Stimulated activated CD4-positive, alpha-beta T cell treated with anti-CD3 and anti-CD28 coated beads, Interleukin-12 subunit alpha, Interleukin-12 subunit beta, amount 100 ng/mL, for 24 hours (primary cell): ENCODE data around the gene PRKCA.
A peak's percentile ranks its signal among the peaks of the same experiment; 100 is the strongest.

ENCODE experiments used
- DNase-seq, 2 experiments: peaks; one replicate each; pipeline ENCODE4 v3.0.0-alpha.2; 2020; ENCODE audit warnings: low read depth in 2 of 2

Gene PRKCA

DNA sequence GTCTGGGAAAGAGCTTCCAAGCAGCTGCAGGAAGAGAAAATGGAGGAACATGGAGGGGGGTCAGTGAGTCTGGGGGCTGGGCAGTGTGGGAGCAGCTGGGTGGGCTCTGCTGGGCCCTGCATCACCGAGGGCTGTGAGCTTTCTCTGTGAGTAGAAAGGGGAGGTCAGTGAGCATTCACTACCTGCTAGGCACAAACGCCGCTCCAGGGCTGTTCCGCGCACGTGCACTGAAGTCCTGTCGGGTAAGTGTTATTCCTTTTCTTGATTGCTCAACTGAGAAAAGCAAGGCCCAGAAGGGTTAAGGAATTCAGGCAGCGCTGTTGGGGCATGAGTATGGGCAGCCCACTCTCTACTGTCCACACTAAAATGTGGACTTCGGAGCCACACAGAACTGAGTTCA lies 537.2 kb downstream of the PRKCA start:
- DNase-seq, result no peak

DNA sequence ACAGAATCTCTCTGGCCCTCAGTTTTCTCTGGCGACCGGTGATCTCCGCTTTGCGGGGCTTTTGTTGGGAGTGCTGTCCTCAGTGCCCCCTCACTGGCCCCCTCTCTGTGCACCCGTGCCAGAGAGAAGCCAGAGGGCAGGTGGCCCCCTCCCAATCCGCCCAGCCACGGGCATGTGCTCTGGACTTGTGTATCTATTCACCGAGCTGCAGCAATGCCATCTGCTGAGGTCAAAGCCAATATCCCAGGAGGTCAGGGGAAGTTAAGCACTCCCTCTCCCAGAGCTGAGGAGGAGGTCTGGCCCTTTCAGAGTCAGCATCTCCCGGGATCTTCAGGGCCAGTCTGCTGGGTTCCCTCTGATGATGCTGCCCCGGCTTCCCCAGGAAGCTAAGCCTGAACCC lies 537.6 kb downstream of the PRKCA start:
- DNase-seq, result no peak

DNA sequence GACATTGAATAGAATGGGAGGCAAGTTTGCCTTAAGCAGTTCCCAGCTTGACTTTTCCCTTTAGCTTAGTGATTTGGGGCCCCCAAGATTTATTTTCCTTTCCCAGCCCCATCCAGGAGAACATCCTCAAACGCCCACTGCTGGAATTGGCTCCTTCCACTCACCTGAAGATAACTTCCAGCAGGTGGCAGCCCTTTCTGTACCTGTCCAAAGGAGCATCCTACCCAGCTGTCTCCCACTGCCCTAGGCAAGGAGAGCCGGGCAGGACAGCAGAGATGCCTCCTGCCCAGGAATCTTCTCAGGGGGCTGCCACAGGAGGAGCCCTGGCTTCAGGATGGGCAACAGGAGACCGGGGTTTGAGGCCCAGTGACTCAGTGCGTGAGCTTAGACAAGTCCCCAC lies 538.9 kb downstream of the PRKCA start:
- DNase-seq, result no peak

DNA sequence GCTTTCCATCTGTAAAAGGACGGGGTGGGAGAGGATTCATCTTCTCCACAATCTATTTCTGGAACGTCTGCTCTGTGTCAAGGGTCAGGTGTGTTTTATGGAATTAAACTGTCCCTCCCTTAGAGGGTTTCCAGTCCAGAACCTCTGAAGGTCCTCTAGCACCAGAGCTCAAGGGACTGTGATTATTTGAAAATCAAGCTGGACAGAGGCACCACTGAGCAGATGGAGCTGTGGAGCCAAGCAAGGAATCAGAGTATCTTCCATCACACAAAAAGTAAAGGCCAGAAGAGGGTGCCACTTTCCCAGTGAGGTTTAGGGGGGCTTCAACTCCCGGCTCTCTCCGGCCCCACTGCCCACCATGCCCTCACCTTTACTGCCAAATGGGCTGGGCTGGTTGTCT lies 539.3 kb downstream of the PRKCA start:
- no peak for DNase-seq

DNA sequence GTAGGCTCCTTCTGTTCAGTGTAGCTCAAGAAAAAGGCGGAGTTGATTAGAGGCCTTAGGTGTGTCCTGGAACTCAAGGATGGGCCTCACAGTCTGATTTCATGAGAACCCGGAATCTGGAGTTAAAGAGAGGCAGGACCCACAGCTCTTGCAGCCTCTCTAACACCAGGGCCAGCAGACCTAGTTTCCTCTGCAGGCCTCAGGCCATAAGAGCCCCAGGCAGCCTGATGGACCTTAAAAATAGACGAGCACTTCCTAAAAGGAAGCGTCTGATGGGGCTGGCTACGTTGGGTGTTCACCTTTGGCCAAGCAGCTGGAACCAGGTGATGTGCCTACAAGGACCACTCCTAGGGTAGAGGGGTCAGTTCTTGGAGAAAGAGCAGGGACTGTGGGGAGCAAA lies 540.1 kb downstream of the PRKCA start:
- no peak for DNase-seq

DNA sequence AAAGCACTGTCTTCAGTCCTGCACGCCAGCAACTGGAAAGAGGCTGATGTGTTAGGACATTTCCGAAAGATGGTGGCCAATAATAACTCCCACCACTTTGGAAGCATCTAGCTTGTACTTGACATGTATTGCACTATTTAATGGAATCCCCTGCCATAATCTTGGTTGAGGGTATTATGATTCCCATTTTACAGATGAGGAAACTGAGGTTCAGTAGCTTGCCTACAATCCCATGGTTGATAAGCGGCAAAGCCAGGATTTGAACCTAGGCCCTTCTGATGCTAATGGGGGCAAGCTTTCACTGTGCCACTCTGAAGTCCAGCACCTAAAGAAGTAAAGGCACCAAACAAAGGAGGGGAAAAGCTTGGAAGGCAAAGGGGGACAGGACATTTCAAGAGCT lies 540.5 kb downstream of the PRKCA start:
- no peak for DNase-seq

DNA sequence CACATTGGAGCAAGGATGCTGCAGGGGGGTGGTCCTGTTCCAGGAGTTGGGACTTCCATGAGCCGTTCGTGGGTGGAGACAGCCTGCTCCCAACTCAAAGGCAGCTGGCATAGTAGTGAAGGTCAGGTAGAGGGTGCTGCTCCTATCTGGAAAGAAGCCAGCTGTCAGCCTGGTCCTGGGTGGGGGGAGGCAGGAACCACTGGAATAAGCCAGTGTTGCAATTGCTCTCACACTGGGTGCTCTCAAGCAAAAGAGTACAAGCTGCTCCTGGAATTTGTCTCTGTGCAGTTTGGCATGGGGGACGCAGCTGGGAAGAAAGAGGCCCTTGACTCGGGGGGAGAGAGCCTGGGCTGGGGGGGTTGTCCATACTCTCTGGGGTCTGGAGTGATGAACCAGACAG lies 541.2 kb downstream of the PRKCA start:
- no peak for DNase-seq

DNA sequence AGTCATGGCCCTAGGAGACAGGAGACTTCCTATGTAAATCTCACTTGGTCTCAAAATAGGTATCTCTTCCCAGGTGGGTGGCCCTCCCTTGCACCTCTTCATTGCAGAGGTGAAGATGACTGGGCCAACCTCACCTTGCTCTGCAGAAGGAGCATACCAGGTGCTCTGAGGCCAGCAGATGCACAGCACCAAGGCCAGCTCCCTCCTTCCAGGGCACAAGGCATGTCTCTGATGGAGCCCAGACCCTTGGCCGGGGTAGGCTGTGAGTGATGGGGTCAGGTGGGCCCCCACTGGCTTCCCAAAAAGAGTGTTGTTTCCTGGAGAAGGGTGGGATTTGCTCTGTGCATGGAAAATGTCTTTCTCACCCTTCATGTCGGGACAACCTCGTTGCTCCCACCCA lies 545.3 kb downstream of the PRKCA start:
- DNase-seq, result no peak

DNA sequence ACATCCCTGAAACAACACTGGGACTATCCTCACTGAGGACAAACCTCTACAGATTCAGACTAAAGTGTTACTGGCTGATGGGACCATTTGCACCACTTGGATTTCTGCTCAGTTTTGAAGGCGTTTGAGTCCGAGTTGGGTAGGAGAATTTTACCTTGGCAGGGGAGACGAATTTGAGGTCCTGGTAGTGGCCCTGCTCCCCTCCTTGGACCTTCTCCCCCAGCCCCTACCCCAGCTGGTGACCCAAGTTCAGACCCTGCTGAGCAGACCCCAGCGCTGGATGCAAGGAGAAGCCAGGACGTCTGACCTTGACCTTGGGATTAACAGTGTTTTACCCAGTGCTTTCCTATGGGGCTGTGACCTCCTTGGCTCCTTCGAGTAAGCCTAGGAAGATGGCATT lies 546.1 kb downstream of the PRKCA start:
- no peak for DNase-seq

DNA sequence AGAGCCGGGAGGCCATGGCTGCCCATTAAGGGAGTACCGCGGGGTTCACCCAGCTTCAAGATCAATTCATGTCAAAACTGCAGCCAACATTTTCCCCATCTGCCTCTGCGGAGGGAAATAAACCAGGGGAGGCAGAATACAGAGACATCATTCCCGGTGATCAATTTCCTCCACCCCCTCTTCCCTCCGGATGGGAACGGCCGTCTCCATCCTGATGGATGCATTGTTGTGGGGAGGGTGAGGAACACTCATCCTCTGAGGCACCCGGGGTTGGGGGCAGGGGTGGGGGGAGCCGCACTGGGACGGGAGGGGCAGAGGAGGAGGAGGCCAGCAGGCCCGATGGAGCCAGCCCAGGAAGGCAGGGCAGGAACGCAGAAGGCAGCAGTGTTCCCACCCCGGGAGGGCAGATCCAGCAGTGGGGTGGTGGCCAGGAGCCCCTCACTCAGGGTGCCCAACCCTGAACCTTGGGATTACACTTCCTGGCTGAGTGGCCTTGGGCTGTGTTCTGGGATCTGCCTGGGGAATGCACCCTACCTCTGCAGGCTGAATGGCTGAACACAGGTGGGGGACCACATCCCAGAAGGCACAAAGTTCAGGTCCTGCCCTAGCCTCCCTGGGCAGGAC lies 546.7 kb downstream of the PRKCA start:
- no peak for DNase-seq

DNA sequence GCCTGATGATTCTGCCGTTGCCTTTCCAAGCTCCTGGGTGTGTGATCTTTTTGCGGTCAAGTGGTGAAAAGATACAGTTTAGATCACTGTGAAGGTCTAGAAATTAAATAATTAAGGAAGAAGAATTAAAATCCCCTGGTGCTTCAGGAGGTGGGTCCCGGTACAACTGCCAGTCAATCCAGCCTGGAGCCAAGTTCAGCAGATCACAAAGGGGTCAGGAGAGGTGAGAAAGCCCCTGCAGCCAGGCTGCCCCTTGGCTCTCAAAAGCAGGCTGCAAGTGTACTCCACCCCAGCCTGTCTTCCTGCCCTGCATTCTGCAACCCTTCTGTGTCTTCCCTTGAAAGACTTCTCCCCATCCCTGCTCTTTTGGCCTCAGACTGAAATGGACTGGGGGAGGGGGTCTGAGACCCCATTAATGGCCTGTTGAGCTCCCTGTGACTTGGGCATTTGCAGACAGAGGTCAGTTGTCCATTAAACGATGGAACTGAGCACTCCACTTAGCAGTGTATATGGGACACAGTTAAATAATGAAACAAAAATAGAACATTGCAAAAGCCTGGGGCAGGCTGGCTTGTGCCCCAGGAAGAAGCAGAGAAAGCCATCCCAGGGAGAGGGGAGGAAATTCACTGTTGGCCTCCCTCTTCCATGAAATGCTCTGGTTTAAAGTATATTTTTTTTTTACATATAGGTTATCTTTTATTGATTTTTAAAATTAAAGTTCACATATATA lies 547.6 kb downstream of the PRKCA start:
- no peak for DNase-seq

DNA sequence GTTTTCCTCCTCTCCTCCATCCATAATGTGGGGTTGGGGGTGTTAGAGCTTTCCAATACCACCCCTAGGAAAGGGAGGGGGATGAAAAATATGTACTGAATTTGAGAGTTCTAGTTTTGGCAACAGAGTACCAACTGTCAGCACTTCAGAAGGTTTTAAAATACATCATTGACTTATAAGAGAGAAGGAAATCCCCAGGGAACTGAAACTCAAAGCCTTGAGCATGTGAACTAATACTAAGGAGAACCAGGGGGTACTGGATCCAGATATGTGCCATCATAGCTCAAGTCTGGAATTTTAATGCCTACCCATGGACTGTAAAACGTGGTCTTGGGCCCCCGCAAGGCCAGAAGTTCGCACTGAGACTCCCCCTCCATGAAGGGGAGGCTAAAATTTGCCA lies 548.3 kb downstream of the PRKCA start:
- DNase-seq, result no peak

DNA sequence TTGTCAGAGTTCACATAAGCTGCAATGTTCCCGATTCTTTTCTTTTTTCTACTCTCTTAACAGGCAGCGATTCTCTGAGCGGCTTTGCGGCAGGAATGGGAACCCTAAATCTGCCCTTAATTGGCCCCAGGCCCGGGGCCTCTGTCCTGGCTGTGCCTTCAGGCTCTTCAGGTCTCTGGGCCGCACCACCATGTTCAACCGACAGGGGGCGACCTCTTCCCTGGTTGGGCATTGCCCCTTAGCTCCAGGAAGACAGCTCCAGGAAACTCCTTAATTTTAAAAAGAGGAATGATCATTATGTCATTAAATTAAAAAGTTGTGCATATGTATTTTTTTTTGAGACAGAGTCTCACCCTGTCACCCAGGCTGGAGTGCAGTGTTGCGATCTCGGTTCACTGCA lies 552.8 kb downstream of the PRKCA start:
- DNase-seq, result peak in 1 of 2 experiments; percentile 28

DNA sequence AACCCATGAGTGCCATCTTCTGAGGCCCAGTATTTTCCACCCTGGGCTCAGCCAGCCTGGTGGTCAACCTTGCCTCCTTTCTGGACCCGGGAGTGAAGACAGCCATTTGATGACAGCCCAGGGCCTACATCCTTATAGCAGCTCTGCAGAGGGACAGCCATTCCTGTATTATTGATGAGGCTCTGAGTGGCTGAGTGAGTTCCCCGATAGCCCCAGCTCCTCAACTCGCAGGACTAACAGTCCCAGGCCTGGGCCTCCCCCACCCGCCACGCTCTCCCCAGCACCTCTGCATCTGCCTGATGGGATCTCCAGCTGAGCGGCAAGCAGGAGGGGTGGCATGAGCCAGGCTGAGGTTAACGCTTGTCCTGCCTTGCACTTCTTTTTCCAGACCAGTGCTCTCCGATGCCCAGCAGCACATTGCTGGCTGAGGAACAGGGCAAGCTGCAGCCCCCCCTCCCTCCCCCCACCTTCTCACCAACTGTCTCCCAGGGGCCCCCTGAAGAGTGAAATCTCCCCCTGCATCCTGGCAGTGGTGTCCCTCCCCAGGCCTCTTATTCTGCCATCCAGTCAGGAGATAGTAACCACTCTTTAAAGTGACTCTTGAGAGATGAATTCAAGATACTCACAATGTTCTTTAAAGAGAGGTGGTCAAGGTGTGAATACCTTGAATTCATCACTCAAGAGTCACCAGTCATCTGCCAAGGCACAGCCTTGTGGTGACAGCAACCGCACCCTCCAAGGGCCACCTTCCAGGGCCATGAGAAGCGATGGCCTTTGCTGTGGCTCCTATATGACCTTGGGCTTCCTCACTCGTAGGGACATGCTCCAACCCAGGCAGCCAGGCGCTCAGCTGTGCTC lies 556.0 kb downstream of the PRKCA start:
- DNase-seq, result no peak

DNA sequence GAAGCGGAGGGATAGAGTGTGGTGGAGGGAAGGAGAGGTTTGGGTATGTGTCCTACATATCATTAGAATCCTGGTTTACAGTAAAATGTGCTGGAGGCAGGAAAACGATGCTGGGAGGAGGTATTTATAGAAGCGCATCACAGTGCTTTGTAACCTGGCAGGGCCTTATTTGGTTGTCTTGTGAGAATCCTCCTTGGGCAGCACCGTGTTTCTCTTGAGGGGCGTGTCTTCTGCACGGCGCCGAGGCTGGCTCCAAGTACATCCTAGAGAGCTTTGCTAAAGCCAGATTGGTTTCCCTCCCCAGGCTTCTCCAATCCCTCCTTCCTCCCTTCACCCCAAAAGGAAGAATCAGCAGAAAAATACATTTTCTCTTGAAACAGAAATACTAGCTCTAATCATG lies 556.9 kb downstream of the PRKCA start:
- no peak for DNase-seq

DNA sequence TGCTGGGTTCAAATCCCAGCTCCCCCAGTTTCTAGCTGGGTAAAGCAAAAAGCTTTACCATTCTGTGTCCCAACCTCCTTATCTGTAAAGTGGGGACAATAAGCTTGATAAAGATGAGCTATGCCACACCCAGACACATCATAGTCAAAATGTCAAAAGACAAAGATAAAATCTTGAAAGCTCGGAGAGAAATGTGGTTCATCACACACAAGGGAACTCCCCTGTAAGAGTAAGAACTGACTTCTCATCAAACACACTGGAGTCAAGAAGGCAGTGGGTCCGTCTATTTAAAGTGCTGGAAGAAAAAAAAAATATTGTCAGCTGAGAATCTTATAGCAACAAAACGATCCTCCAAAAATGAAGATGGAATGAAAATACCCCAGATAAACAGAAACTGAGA lies 557.8 kb downstream of the PRKCA start:
- no peak for DNase-seq
